ENCODE data around the gene SREBF2.

DNA sequence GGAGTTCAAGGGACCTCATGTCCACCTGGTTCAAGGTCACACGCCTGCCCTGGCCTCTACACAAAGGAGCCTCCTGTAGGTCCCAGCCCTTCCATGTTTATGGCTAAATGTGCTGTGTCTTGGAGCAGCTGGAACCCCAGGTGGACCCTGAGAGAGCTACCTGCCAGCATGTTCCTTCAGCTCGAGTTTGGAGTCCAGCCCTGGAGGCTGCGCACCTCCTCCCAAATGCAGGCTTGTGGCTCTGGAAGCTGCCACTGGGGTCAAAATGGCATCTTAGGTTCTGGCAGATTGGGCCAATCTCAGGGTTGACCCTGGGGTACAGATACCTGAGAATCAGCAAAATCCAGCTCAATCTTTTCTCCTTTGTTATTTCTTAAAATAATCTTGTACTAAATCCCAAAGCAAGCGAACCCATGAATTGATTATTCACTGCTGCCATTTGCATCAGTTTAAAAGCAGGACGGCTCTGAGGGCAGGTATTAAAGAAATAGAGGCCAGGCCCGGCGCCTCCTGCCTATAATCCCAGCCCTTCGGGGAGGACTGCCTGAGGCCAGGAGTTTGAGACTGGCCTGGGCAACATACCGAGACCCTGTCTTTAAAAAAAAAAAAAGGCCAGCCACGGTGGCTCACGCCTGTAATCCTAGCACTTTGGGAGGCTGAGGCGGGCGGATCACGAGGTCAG lies 90.8 kb downstream of the SREBF2 start:
- TF ChIP-seq RAD21 (conservative IDR thresholded peaks at IDR 0.05 in 1 of 2, IDR thresholded peaks at IDR 0.05 in 1 of 2) (no peak), CTCF (IDR thresholded peaks at IDR 0.05) (no peak), TP53 (CRISPR knock-in tag; IDR thresholded peaks at IDR 0.05) (no peak), FOSB (CRISPR knock-in tag; IDR thresholded peaks at IDR 0.05) (no peak)
